Measurements from ENCODE around the gene TMEM191C. TPM values are rescaled to one million over a fixed set of nuclear protein-coding genes. Genes with fewer than 3 reads are reported as not detected.

Gene TMEM191C
- total RNA-seq, 1 experiment from 2014 or later = 4.0 TPM

- no peak for TF ChIP-seq EZH2 (IDR thresholded peaks at IDR 0.05; ENCODE audit: low read depth)
- TF ChIP-seq, protein P1, sequence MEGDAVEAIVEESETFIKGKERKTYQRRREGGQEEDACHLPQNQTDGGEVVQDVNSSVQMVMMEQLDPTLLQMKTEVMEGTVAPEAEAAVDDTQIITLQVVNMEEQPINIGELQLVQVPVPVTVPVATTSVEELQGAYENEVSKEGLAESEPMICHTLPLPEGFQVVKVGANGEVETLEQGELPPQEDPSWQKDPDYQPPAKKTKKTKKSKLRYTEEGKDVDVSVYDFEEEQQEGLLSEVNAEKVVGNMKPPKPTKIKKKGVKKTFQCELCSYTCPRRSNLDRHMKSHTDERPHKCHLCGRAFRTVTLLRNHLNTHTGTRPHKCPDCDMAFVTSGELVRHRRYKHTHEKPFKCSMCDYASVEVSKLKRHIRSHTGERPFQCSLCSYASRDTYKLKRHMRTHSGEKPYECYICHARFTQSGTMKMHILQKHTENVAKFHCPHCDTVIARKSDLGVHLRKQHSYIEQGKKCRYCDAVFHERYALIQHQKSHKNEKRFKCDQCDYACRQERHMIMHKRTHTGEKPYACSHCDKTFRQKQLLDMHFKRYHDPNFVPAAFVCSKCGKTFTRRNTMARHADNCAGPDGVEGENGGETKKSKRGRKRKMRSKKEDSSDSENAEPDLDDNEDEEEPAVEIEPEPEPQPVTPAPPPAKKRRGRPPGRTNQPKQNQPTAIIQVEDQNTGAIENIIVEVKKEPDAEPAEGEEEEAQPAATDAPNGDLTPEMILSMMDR (conservative IDR thresholded peaks at IDR 0.05) = no peak
- Histone ChIP-seq H3K4me1 (replicated peaks; ENCODE audit: insufficient read depth) (no peaks in the 10 kb centered on the region), H3K79me2 (ENCODE audit: low read depth) (no peaks in the 10 kb centered on the region), H3K9me3 (ENCODE audit: insufficient read depth, low read depth) (no peaks in the 10 kb centered on the region), H2AFZ (no peak overlapping the region), H3K9me2 (ENCODE audit: insufficient read depth) (no peaks in the 10 kb centered on the region), H3K36me3 (ENCODE audit: low read depth) (no peaks in the 10 kb centered on the region), H3K4me3 (no peak overlapping the region), H3F3A (ENCODE audit: insufficient read depth, low read depth) (no peaks in the 10 kb centered on the region), H4K20me1 (ENCODE audit: insufficient read depth) (0 out of 2 replicates have a peak, but pooled peaks cover 4% of the 10 kb centered on the region), H3K4me2 (no peak overlapping the region), H3K27ac (no peak overlapping the region), H3K27me3 (ENCODE audit: insufficient read depth, low read depth) (no peaks in the 10 kb centered on the region)
- ChIA-PET POLR2A (ENCODE audit: unreplicated experiment) (no interaction called here), CTCF (no interaction called here)
- no TSS peak for BruUV-seq (replicated peaks)
- intact Hi-C loops (cut with micrococcal nuclease; ENCODE audit: unreplicated experiment) = no loop called here
- DNase-seq = no peak
These were observed 21.6 kb upstream of the TMEM191C start for GRCh38 chr22:21445437-21446127.

- H3K4me2 ChIP-seq = no peak overlapping the region
- H3K9me2 ChIP-seq (ENCODE audit: insufficient read depth) = no peaks in the 10 kb centered on the region
- CTCF ChIA-PET = no interaction called here
- POLR2A ChIA-PET (ENCODE audit: unreplicated experiment) = no interaction called here
- H3K27me3 ChIP-seq (ENCODE audit: insufficient read depth, low read depth) = no peaks in the 10 kb centered on the region
- H2AFZ ChIP-seq = no peak overlapping the region
- H3K9me3 ChIP-seq (ENCODE audit: insufficient read depth, low read depth) = no peaks in the 10 kb centered on the region
- H3K36me3 ChIP-seq (ENCODE audit: low read depth) = no peaks in the 10 kb centered on the region
- no peak overlapping the region for H3K4me3 ChIP-seq
- H3K4me1 ChIP-seq (replicated peaks; ENCODE audit: insufficient read depth) = no peaks in the 10 kb centered on the region
- H3K79me2 ChIP-seq (ENCODE audit: low read depth) = no peaks in the 10 kb centered on the region
- BruUV-seq (replicated peaks) = no TSS peak
- intact Hi-C loops (cut with micrococcal nuclease; ENCODE audit: unreplicated experiment) = no loop called here
- TF ChIP-seq EZH2 (IDR thresholded peaks at IDR 0.05; ENCODE audit: low read depth) = no peak
- TF ChIP-seq, protein P1 (conservative IDR thresholded peaks at IDR 0.05) = no peak
- H3K27ac ChIP-seq = no peak overlapping the region
- no peaks in the 10 kb centered on the region for H3F3A ChIP-seq (ENCODE audit: insufficient read depth, low read depth)
- no peak for DNase-seq
- 0 out of 2 replicates have a peak, but pooled peaks cover 4% of the 10 kb centered on the region for H4K20me1 ChIP-seq (ENCODE audit: insufficient read depth)
These were observed 20.9 kb upstream of the TMEM191C start for GRCh38 chr22:21446128-21446826.

DNA sequence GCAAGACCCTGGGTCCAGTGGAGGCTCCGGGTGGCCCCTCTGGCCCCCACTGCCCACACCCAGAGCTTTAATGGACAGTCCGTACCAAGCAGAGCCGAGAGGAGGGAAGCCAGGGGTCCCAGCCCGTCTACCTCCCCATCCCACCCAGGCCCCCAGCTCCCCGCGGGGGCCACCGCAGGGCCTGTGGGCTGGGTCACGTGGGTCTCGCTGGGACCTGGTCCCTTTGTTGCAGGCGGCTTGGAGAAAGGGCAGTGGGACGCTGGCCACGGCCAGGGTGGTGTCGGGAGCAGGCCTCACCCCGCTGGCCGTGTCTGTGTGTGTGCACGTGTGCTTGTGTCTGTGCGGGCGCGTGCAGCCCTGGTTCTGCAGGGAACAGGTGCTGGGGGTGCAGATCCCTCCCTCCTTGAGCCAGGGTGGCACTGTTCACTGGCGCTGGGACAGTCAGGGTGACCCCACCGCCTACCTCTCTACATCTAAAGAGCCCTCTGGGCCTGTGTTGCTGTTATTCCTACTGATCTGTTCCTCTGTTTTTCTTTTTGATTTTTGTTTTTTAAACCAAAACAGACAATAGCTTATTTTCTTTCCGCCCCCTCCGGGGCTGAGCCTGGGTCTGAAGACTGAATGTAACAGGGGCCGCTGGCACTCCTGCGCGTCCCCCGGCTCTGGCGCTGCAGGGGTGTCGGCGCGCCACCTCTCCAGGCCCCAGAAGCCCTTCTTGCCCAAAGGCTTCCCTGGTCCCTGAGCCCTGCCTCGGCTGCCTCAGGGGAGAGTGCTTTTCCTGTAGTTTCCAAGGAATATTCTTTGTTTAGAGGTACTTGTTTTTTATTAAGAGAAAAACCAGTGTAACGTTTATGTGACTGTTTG, 20.1 kb upstream of the TMEM191C start:
- no peak for DNase-seq
- Histone ChIP-seq H3K4me3 (no peak overlapping the region), H3K27ac (no peak overlapping the region), H3K27me3 (ENCODE audit: insufficient read depth, low read depth) (no peaks in the 10 kb centered on the region), H3K9me2 (ENCODE audit: insufficient read depth) (no peaks in the 10 kb centered on the region), H2AFZ (no peak overlapping the region), H3K4me1 (replicated peaks; ENCODE audit: insufficient read depth) (no peaks in the 10 kb centered on the region), H3K4me2 (no peak overlapping the region), H4K20me1 (ENCODE audit: insufficient read depth) (0 out of 2 replicates have a peak, but pooled peaks cover 4% of the 10 kb centered on the region), H3K79me2 (ENCODE audit: low read depth) (no peaks in the 10 kb centered on the region), H3F3A (ENCODE audit: insufficient read depth, low read depth) (no peaks in the 10 kb centered on the region), H3K36me3 (ENCODE audit: low read depth) (no peaks in the 10 kb centered on the region), H3K9me3 (ENCODE audit: insufficient read depth, low read depth) (no peaks in the 10 kb centered on the region)
- CTCF ChIA-PET = no interaction called here
- TF ChIP-seq, protein P1 (conservative IDR thresholded peaks at IDR 0.05) = no peak
- TF ChIP-seq EZH2 (IDR thresholded peaks at IDR 0.05; ENCODE audit: low read depth) = no peak
- intact Hi-C loops (cut with micrococcal nuclease; ENCODE audit: unreplicated experiment) = no loop called here
- no TSS peak for BruUV-seq (replicated peaks)
- POLR2A ChIA-PET (ENCODE audit: unreplicated experiment) = no interaction called here

Measured in PC-9 (cell line).